GM19023 (cell line): Measurements from ENCODE around the gene SLC18A2.
"Not testable (repeated sequence)": the region's sequence is repeated elsewhere in the genome, so short reads cannot be mapped to it uniquely, and the experiment has no call there.

Source experiments
- ATAC-seq: cut with Tn5 transposase; IDR thresholded peaks from one replicate; pipeline ENCODE4 v1.9.1; 2021; ENCODE audit warnings: mild to moderate bottlenecking, moderate library complexity; ENCODE audit not compliant: unreplicated experiment

SLC18A2 gene

GRCh38 chr10:117262291-117262902, 21.5 kb downstream of the SLC18A2 start:
- no peak for ATAC-seq

DNA sequence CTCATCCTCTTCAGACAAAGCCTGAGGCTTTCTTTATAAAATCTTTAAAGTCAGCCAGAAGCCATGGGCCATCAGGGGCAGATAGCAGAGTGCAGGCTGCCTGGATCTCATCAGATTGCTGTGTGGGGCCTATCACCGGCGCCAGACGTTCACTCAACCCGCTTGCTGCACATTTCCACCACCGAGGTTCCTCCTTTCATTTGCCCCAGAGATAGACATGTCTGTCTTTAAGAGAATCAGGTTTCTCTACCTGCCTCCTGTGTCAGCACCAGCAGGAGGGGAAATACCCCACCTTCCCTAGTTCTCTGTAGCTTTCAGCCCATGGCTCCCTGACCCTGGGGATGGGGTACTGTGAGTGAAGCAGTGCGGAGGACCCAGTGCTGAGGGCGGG, 22.0 kb downstream of the SLC18A2 start:
- no peak for ATAC-seq

GRCh38 chr10:117264782-117265181, 23.9 kb downstream of the SLC18A2 start:
- no peak for ATAC-seq

DNA sequence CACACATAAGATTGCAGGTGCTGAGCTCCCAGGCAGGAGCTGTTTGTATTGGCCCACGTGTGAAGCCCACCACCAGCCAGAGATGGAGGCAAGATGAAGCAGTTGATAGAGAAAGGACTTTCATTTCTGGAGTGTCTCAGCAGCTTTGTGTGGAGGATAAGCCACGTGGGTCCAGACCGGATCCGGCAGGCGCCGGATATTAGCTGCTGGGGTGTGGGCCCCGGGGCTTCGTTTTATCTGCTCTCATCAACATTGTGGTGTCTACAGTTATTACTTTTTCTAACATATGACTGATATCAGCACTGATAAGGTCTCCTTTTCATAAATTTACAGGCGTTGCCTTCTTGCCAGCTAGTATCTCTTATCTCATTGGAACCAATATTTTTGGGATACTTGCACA, 25.5 kb downstream of the SLC18A2 start:
- ATAC-seq: no peak

DNA sequence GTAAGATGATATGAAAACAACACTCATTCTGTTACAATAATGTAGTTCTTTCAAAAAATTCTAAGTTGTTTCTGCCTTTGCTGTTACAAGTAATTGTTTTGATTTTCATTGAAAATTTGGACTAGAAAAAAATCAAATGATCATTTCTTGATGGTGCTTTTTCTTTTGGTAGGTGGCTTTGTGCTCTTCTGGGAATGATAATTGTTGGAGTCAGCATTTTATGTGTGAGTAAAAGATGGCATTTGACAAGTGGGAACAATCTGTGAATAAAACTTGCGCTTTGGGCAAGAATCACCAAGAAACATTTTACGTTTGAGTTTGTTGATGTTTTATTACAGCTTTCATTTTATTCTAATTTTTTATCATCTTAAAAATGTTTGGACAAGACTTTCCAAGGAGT, 25.9 kb downstream of the SLC18A2 start:
- no peak for ATAC-seq

DNA sequence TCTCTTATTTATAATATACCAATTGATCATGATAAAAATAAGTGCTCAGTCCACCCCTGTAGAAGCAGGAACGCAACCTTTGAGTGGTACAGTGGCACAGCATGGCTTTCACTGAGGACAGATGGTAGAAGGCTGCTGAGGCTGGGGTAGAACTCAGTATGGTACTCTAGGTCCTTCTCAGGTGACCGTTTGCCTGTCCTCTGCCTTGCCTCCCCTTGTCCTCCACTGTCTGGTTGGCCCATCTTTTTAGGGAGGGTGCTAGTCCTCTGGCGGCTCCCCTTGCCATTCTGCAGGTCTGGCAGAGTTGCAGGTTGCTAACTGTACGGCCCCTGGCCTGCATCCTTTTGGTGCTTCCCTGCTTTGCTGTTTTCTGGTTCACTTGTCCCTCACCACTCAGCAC, 27.3 kb downstream of the SLC18A2 start:
- ATAC-seq: no peak

GRCh38 chr10:117268907-117269306, 28.0 kb downstream of the SLC18A2 start:
- ATAC-seq: no peak

DNA sequence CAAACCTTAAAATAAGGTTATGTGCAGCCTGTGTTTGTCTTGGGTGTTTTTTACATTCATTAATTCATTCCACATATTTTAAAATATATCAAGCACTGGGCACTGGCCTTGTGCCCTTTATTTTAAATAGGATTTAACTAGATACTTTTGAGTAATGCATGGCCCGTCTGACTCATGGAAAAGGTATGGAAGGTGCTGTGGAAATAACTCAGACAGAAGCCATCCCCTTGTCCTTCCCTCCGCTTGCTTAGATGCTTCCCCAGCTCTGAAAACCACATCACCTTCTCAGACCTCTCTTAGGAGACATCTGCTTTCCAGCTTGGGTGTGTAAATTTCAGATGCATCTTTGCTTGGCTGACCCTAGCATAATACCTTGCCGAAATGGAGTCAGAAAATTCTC, 30.5 kb downstream of the SLC18A2 start:
- ATAC-seq: no peak

- ATAC-seq: no peak
Observed at GRCh38 chr10:117272195-117273076, 31.5 kb downstream of the SLC18A2 start.

DNA sequence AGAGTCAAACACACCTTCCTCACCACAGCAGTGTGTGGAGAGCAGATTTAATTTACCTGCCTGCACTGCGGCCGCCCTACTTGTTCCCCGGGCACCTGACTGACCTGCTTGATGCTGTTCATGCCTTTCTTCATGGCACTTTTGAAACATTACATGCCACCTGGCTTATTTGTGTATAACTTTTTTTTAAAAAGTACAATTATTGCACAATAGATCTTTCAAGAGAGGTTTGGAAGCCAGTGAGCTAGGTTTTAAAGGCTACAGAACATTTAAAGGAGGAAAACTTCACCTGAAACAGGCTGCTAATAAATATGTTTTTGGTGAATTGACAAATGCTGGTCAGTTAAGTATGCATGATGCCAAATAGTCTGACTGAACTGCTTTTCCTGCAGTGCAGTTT, 33.1 kb downstream of the SLC18A2 start:
- no peak for ATAC-seq

GRCh38 chr10:117274509-117274908, 33.6 kb downstream of the SLC18A2 start:
- ATAC-seq: no peak

- ATAC-seq: no peak
Observed at GRCh38 chr10:117275121-117275520, 34.2 kb downstream of the SLC18A2 start.

- ATAC-seq: no peak
Observed at GRCh38 chr10:117277675-117278074, 36.8 kb downstream of the SLC18A2 start.

GRCh38 chr10:117284716-117285494, 44.0 kb downstream of the SLC18A2 start:
- ATAC-seq: no peak

- ATAC-seq: not testable (repeated sequence)
Observed at GRCh38 chr10:117290872-117291271, 50.0 kb downstream of the SLC18A2 start.

- ATAC-seq: no peak
Observed at GRCh38 chr10:117294039-117294645, 53.2 kb downstream of the SLC18A2 start.

- no peak for ATAC-seq
Observed at GRCh38 chr10:117294735-117295134, 53.8 kb downstream of the SLC18A2 start.

- ATAC-seq: no peak
Observed at GRCh38 chr10:117298219-117298618, 57.3 kb downstream of the SLC18A2 start.

GRCh38 chr10:117299435-117299834, 58.5 kb downstream of the SLC18A2 start:
- no peak for ATAC-seq

GRCh38 chr10:117300671-117301070, 59.8 kb downstream of the SLC18A2 start:
- ATAC-seq: no peak

- ATAC-seq: not testable (repeated sequence)
Observed at GRCh38 chr10:117303451-117303850, 62.5 kb downstream of the SLC18A2 start.
